Ovary (tissue), 9 donors: ENCODE measurements around the gene NAA40. TPM values are rescaled to one million over a fixed set of nuclear protein-coding genes. Genes with fewer than 3 reads are reported as not detected.

Experiments
- DNase-seq, 5 donors: peaks; one replicate each; pipeline ENCODE4 v3.0.0-alpha.2; 2019 to 2020
- H3K27ac ChIP-seq, 2 donors: fragments of 200-600 bp; one replicate each; pipeline versions ENCODE4 v1.5.1 to v1.8.0; 2019 to 2022
- H3K27me3 ChIP-seq: fragments of 200-600 bp; one replicate; pipeline ENCODE4 v1.8.0; 2022
- H3K36me3 ChIP-seq: fragments of 200-600 bp; sonication (generic); one replicate; pipeline ENCODE4 v1.5.1; 2019
- H3K4me1 ChIP-seq: one replicate; pipeline ENCODE4 v1.8.1; 2013; ENCODE audit warnings: mild to moderate bottlenecking, moderate library complexity; ENCODE audit not compliant: insufficient read depth
- H3K4me3 ChIP-seq: fragments of 200-600 bp; sonication (generic); one replicate; pipeline ENCODE4 v1.5.1; 2017
- H3K9me3 ChIP-seq, 2 donors: fragments of 200-600 bp in 1 of 2; sonication (generic) in 1 of 2; one replicate each; pipeline versions ENCODE4 v1.5.1 to v1.8.1; 2013 to 2019; ENCODE audit warnings: mild to moderate bottlenecking in 1 of 2, moderate library complexity in 1 of 2
- CTCF ChIP-seq, 3 donors: fragments of 450-650 bp in 2 of 3; fragments of 200-600 bp in 1 of 3; IDR thresholded peaks; one replicate each; pipeline versions ENCODE4 v1.5.1 to v1.8.0; 2016 to 2022; ENCODE audit warnings: antibody characterized with exemption in 3 of 3, mild to moderate bottlenecking in 1 of 3
- EP300 ChIP-seq: sonication (generic); formaldehyde crosslinking; IDR thresholded peaks from one replicate; pipeline ENCODE4 v1.6.1; 2017; ENCODE audit warnings: antibody characterized with exemption
- POLR2A ChIP-seq: fragments of 450-650 bp; IDR thresholded peaks from one replicate; pipeline ENCODE4 v1.6.1; 2017; ENCODE audit warnings: antibody characterized with exemption, mild to moderate bottlenecking, moderate library complexity
- WGBS, 3 donors: extraction: QIAGEN DNeasy Blood & Tissue Kit in 1 of 3; methylation state at CpG; one replicate each; pipeline versions ENCODE4 v1.1.5 to v1.1.7; 2013 to 2017; 5-methylcytosine and 5-hydroxymethylcytosine counted together
- intact Hi-C, 4 donors: fragments of 100-400 bp; cut with DNase I; formaldehyde crosslinking; loops; one replicate each; pipeline versions ENCODE4 v1.11.0 to v1.15.1; 2022 to 2023
- polyA plus RNA-seq, 2 donors: library from polyadenylated mRNA; stranded (reverse); fragments of 200-250 nt in 1 of 2; fragments of 350-450 nt in 1 of 2; fragmentation: Illumina TruSeq in 1 of 2; extraction: RNeasy Lipid Tissue Mini Kit (QIAGEN cat#74804) in 1 of 2; gene quantifications; one replicate each; pipeline ENCODE4 v1.2.3, GENCODE V29; 2013 to 2014
- total RNA-seq, 7 donors: library from RNA; depleted of rRNA in 2 of 7; stranded (reverse); fragments of >200 nt in 2 of 7; fragmentation: NEBNext Ultra II Directional in 3 of 7; extraction: Animal tissue kit (Norgen Biotek cat#: 25700) in 3 of 7; gene quantifications; one replicate each; pipeline versions ENCODE4 v1.1.0 to v1.2.4, GENCODE V29; 2016 to 2023
- donor health status: DM: no; HTN: no; CAD: no; lungs with moderate emphysema.
- donor health status: DM: no; HTN: no; CAD: no.
- donor health status: Bipolar disorder and iron deficiency.
- donor health status: DM: yes; HTN: yes; CAD: no.
- donor health status: DM: no; HTN: no; CAD: no.
- donor health status: DM: yes; HTN: yes; CAD: no.

The NAA40 gene
- total and polyA plus RNA-seq, 9 donors = 4.5 to 15.9 (median 10.2) TPM

GRCh38 chr11:63993993-63994392 is 55.2 kb downstream of the NAA40 start:
- no peaks in the 10 kb centered on the region for H3K4me1 ChIP-seq
- 82 to 88% (median 85%) methylated on average over 6 of the region's 6 CpGs for WGBS, 3 donors
- no peaks in the 10 kb centered on the region for H3K9me3 ChIP-seq
- no peak for TF ChIP-seq EP300
- no peak for TF ChIP-seq CTCF (IDR thresholded peaks at IDR 0.05)
- no peak for TF ChIP-seq POLR2A
- H3K27ac ChIP-seq = no peak overlapping the region
- no peaks in the 10 kb centered on the region for H3K27me3 ChIP-seq
- intact Hi-C loops = no loop called here
- no peaks in the 10 kb centered on the region for H3K36me3 ChIP-seq
- no peak overlapping the region for H3K4me3 ChIP-seq
- no peak for DNase-seq

- Histone ChIP-seq H3K27ac (no peak overlapping the region), H3K4me1 (peaks cover 8% of the 10 kb centered on the region), H3K36me3 (no peaks in the 10 kb centered on the region), H3K9me3 (no peaks in the 10 kb centered on the region), H3K4me3 (no peak overlapping the region), H3K27me3 (no peaks in the 10 kb centered on the region)
- TF ChIP-seq EP300 = no peak
- no peak for TF ChIP-seq CTCF (IDR thresholded peaks at IDR 0.05)
- TF ChIP-seq POLR2A = no peak
- no peak for DNase-seq
- WGBS, 3 donors = 79 to 87% (median 84%) methylated on average over 17 to 18 of the region's 18 CpGs
- intact Hi-C loops = loop anchor here in 1 of 4 donors (5.0 kb wide), 1 partner anchor 156 kb away; no protein-coding TSS in a partner anchor
Observed at GRCh38 chr11:63996512-63996911, 57.7 kb downstream of the NAA40 start.

- 89 to 92% (median 90%) methylated on average over 27 of the region's 27 CpGs for WGBS, 3 donors
- no peaks in the 10 kb centered on the region for H3K9me3 ChIP-seq
- peaks cover 8% of the 10 kb centered on the region for H3K4me1 ChIP-seq
- no peak overlapping the region for H3K4me3 ChIP-seq
- H3K27ac ChIP-seq = no peak overlapping the region
- intact Hi-C loops = loop anchor here in 1 of 4 donors (5.0 kb wide), 1 partner anchor 155 kb away; no protein-coding TSS in a partner anchor
- H3K27me3 ChIP-seq = no peaks in the 10 kb centered on the region
- H3K36me3 ChIP-seq = no peaks in the 10 kb centered on the region
- DNase-seq = no peak
- TF ChIP-seq CTCF (IDR thresholded peaks at IDR 0.05) (no peak), EP300 (no peak), POLR2A (no peak)
Observed at GRCh38 chr11:63997104-63997700, 58.4 kb downstream of the NAA40 start.

- H3K27me3 ChIP-seq = no peaks in the 10 kb centered on the region
- intact Hi-C loops = loop anchor here in 1 of 4 donors (5.0 kb wide), 1 partner anchor 154 kb away; no protein-coding TSS in a partner anchor
- no peaks in the 10 kb centered on the region for H3K9me3 ChIP-seq
- H3K4me1 ChIP-seq = peaks cover 8% of the 10 kb centered on the region
- no peak for TF ChIP-seq EP300
- TF ChIP-seq CTCF (IDR thresholded peaks at IDR 0.05) = no peak
- TF ChIP-seq POLR2A = no peak
- no peaks in the 10 kb centered on the region for H3K36me3 ChIP-seq
- no peak overlapping the region for H3K4me3 ChIP-seq
- WGBS, 3 donors = 71 to 80% (median 73%) methylated on average over 11 of the region's 11 CpGs
- no peak overlapping the region for H3K27ac ChIP-seq
- no peak for DNase-seq
Observed at GRCh38 chr11:63997801-63998337, 59.1 kb downstream of the NAA40 start.
